Stimulated activated CD4-positive, alpha-beta T cell treated with anti-CD3 and anti-CD28 coated beads, Interleukin-2, amount 100 ng/mL, for 24 hours (primary cell): ENCODE data around the gene EP300.
"Not testable (repeated sequence)": the region's sequence is repeated elsewhere in the genome, so short reads cannot be mapped to it uniquely, and the experiment has no call there.

Experiments used
- DNase-seq, 2 donors: peaks; one replicate each; pipeline ENCODE4 v3.0.0-alpha.2; 2020

EP300 gene

GRCh38 chr22:41092023-41092817 is at the start of gene EP300:
EP300 (plus strand) TSS chr22:41092592; CDS start chr22:41093005, 413 bp downstream.
- DNase-seq = peak; percentile 81 to 84

GRCh38 chr22:41043722-41044121 is 48.7 kb upstream of the EP300 start:
- no peak for DNase-seq

- DNase-seq = not testable (repeated sequence)
Measured at GRCh38 chr22:41045575-41045974, 46.8 kb upstream of the EP300 start.

- no peak for DNase-seq
Measured at GRCh38 chr22:41047801-41048211, 44.6 kb upstream of the EP300 start.

- DNase-seq = not testable (repeated sequence)
Measured at GRCh38 chr22:41048345-41048744, 44.0 kb upstream of the EP300 start.

GRCh38 chr22:41048791-41049717 is 43.3 kb upstream of the EP300 start:
- no peak for DNase-seq

- DNase-seq = not testable (repeated sequence)
Measured at GRCh38 chr22:41049795-41050194, 42.6 kb upstream of the EP300 start.

- no peak for DNase-seq
Measured at GRCh38 chr22:41050883-41051282, 41.5 kb upstream of the EP300 start.

- no peak for DNase-seq
Measured at GRCh38 chr22:41052661-41053490, 39.5 kb upstream of the EP300 start.

- no peak for DNase-seq
Measured at GRCh38 chr22:41057076-41057475, 35.3 kb upstream of the EP300 start.

GRCh38 chr22:41062146-41062545 is 30.2 kb upstream of the EP300 start:
- DNase-seq = no peak

GRCh38 chr22:41064326-41064725 is 28.1 kb upstream of the EP300 start:
- not testable (repeated sequence) for DNase-seq

GRCh38 chr22:41066341-41066740 is 26.1 kb upstream of the EP300 start:
- DNase-seq = not testable (repeated sequence)

GRCh38 chr22:41067968-41068367 is 24.4 kb upstream of the EP300 start:
- not testable (repeated sequence) for DNase-seq

GRCh38 chr22:41070665-41071331 is 21.6 kb upstream of the EP300 start:
- DNase-seq = no peak

GRCh38 chr22:41074061-41074460 is 18.3 kb upstream of the EP300 start:
- no peak for DNase-seq

- DNase-seq = no peak
Measured at GRCh38 chr22:41074466-41074865, 17.9 kb upstream of the EP300 start.

- no peak for DNase-seq
Measured at GRCh38 chr22:41074941-41075710, 17.3 kb upstream of the EP300 start.

- no peak for DNase-seq
Measured at GRCh38 chr22:41075946-41076345, 16.4 kb upstream of the EP300 start.

GRCh38 chr22:41076857-41077256 is 15.5 kb upstream of the EP300 start:
- no peak for DNase-seq

- DNase-seq = no peak
Measured at GRCh38 chr22:41078931-41079330, 13.5 kb upstream of the EP300 start.
